DND-41 (cell line): ENCODE measurements around the gene LSMEM2.

Source experiments
- ATAC-seq: fragments of 200-7000 bp; cut with Tn5 transposase; 3 replicates; pipeline ENCODE4 v1.9.1; 2021; ENCODE audit warnings: low read depth; ENCODE audit not compliant: insufficient read depth
- DNase-seq: peaks from one replicate; pipeline ENCODE4 v3.0.0-alpha.2; 2020
- H2AFZ ChIP-seq: 2 replicates; pipeline ENCODE4 v1.6.0; 2012; ENCODE audit warnings: low read depth, low read length
- H3K27ac ChIP-seq: 2 replicates; pipeline ENCODE4 v1.5.1; 2012; ENCODE audit warnings: low read length, inconsistent platforms
- H3K27me3 ChIP-seq: fragments of 200-600 bp; sonication (generic); 2 replicates; pipeline ENCODE4 v1.6.0; 2012; ENCODE audit warnings: low read length, mild to moderate bottlenecking, inconsistent platforms; ENCODE audit not compliant: insufficient read depth, poor library complexity
- H3K36me3 ChIP-seq: 2 replicates; pipeline ENCODE4 v1.5.1; 2012; ENCODE audit warnings: low read length, inconsistent platforms; ENCODE audit not compliant: insufficient read depth
- H3K4me1 ChIP-seq: 2 replicates; pipeline ENCODE4 v1.5.1; 2012; ENCODE audit warnings: mild to moderate bottlenecking, low read length; ENCODE audit not compliant: insufficient read depth
- H3K4me2 ChIP-seq: 2 replicates; pipeline ENCODE4 v1.6.0; 2012; ENCODE audit warnings: mild to moderate bottlenecking, moderate library complexity, low read length, inconsistent platforms; ENCODE audit not compliant: insufficient read depth
- H3K4me3 ChIP-seq, 2 experiments: fragments of 200-600 bp in 1 of 2; shearing (Covaris generic) in 1 of 2; 2 replicates each; pipeline ENCODE4 v1.5.1; 2012 to 2016; ENCODE audit warnings: inconsistent platforms in 2 of 2, low read length in 2 of 2, mild to moderate bottlenecking in 2 of 2, low read depth in 1 of 2, moderate library complexity in 1 of 2
- H3K79me2 ChIP-seq: 2 replicates; pipeline ENCODE4 v1.6.0; 2012; ENCODE audit warnings: low read length, inconsistent platforms; ENCODE audit not compliant: insufficient read depth
- H3K9ac ChIP-seq: 2 replicates; pipeline ENCODE4 v1.6.0; 2012; ENCODE audit warnings: low read depth, mild to moderate bottlenecking, inconsistent platforms, low read length, moderate library complexity
- H3K9me3 ChIP-seq: 2 replicates; pipeline ENCODE4 v1.5.1; 2012; ENCODE audit warnings: low read length, moderate library complexity, mild to moderate bottlenecking, inconsistent platforms; ENCODE audit not compliant: insufficient read depth, severe bottlenecking
- H4K20me1 ChIP-seq: 2 replicates; pipeline ENCODE4 v1.6.0; 2012; ENCODE audit warnings: low read length; ENCODE audit not compliant: insufficient read depth
- EZH2 ChIP-seq: IDR thresholded peaks from 3 replicates; pipeline ENCODE4 v1.6.1; 2012; ENCODE audit warnings: borderline replicate concordance, low read depth, mild to moderate bottlenecking, moderate library complexity, low read length, inconsistent platforms; ENCODE audit not compliant: severe bottlenecking
- TF ChIP-seq, protein P1 (sequence below): IDR thresholded peaks from 2 replicates; pipeline ENCODE4 v1.5.1; 2012; ENCODE audit warnings: borderline replicate concordance, low read length, moderate library complexity, mild to moderate bottlenecking; ENCODE audit not compliant: poor library complexity, severe bottlenecking; ENCODE audit errors: extremely low read depth

The LSMEM2 gene

DNA sequence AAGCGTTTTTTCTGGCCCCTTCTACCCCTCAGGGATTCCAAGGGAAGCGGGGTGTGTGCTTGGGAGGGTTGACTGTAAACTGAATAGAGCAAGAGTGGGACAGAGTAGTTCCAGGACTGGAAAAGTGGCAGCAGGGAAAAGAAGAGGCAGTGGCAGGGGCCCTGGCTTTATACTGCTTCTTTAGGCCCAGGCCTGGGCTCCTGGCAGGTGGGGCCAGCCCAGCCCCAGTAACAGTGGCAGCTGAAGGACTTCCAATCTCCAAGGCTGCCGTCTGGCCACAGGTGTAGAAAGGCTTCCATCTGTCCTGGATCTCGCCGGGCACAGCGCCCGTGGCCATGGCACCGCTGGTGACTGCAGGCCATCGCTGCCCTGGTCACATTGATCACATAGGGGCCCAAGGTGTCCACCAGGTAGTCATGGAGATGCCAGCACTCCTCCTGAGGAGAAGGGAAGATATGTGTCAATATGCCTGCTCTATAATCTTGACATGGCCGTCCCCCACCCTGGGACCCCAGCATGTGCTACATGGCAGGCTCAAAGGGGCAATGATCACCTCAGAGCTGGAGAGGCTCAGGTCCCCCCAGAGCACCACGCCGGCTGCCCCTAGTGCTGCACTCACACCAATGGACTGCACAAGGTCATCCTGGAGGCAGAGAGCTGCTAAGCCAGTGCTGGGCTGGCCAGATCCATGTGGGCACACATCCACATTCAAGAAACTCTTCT is 14.4 kb downstream of the LSMEM2 start:
- H3K4me2 ChIP-seq: peak overlapping the region; percentile 95
- DNase-seq (no peak), ATAC-seq (no peak)
- peaks cover 31% of the 10 kb centered on the region for H3K36me3 ChIP-seq
- no peaks in the 10 kb centered on the region for H3K9me3 ChIP-seq
- peak overlapping the region; percentile 63 for H3K9ac ChIP-seq
- H2AFZ ChIP-seq: peak overlapping the region; percentile 97
- peaks cover 20% of the 10 kb centered on the region; the same call in 1 of the 2 replicates for H4K20me1 ChIP-seq
- H3K4me1 ChIP-seq: peaks cover 39% of the 10 kb centered on the region
- H3K27me3 ChIP-seq: no peaks in the 10 kb centered on the region
- no peak for TF ChIP-seq EZH2
- TF ChIP-seq, protein P1, sequence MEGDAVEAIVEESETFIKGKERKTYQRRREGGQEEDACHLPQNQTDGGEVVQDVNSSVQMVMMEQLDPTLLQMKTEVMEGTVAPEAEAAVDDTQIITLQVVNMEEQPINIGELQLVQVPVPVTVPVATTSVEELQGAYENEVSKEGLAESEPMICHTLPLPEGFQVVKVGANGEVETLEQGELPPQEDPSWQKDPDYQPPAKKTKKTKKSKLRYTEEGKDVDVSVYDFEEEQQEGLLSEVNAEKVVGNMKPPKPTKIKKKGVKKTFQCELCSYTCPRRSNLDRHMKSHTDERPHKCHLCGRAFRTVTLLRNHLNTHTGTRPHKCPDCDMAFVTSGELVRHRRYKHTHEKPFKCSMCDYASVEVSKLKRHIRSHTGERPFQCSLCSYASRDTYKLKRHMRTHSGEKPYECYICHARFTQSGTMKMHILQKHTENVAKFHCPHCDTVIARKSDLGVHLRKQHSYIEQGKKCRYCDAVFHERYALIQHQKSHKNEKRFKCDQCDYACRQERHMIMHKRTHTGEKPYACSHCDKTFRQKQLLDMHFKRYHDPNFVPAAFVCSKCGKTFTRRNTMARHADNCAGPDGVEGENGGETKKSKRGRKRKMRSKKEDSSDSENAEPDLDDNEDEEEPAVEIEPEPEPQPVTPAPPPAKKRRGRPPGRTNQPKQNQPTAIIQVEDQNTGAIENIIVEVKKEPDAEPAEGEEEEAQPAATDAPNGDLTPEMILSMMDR: no peak
- H3K27ac ChIP-seq: peak overlapping the region; percentile 74
- peaks cover 30% of the 10 kb centered on the region for H3K79me2 ChIP-seq
- H3K4me3 ChIP-seq: peak overlapping the region; percentile 21 to 98; a peak in 3 of 4 replicates

DNA sequence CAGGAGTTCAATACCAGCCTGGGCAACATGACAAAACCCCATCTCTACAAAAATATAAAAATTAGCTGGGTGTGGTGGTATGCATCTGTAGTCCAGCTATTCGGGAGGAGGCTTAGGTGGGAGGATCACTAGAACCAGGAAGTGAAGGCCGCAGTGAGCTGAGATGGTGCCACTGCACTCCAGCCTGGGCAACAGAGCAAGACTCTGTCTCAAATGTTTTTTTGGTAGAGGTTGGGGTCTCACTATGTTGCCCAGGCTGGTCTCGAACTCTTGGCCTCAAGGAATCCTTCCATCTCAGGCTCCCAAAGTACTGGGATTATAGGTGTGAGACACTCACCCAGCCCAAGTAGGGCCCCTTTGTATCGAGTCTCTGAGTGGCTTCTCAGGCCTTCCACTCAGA is 15.2 kb downstream of the LSMEM2 start:
- H3K36me3 ChIP-seq: peaks cover 23% of the 10 kb centered on the region
- H3K27me3 ChIP-seq: no peaks in the 10 kb centered on the region
- H4K20me1 ChIP-seq: peaks cover 16% of the 10 kb centered on the region; the same call in 1 of the 2 replicates
- H3K4me3 ChIP-seq: no peak overlapping the region
- no peaks in the 10 kb centered on the region for H3K9me3 ChIP-seq
- H3K79me2 ChIP-seq: peaks cover 35% of the 10 kb centered on the region
- no peak for ATAC-seq
- no peak overlapping the region for H3K4me2 ChIP-seq
- H3K27ac ChIP-seq: no peak overlapping the region
- peaks cover 48% of the 10 kb centered on the region for H3K4me1 ChIP-seq
- no peak overlapping the region for H3K9ac ChIP-seq
- TF ChIP-seq, protein P1: no peak
- TF ChIP-seq EZH2: no peak
- no peak for DNase-seq
- no peak overlapping the region for H2AFZ ChIP-seq

DNA sequence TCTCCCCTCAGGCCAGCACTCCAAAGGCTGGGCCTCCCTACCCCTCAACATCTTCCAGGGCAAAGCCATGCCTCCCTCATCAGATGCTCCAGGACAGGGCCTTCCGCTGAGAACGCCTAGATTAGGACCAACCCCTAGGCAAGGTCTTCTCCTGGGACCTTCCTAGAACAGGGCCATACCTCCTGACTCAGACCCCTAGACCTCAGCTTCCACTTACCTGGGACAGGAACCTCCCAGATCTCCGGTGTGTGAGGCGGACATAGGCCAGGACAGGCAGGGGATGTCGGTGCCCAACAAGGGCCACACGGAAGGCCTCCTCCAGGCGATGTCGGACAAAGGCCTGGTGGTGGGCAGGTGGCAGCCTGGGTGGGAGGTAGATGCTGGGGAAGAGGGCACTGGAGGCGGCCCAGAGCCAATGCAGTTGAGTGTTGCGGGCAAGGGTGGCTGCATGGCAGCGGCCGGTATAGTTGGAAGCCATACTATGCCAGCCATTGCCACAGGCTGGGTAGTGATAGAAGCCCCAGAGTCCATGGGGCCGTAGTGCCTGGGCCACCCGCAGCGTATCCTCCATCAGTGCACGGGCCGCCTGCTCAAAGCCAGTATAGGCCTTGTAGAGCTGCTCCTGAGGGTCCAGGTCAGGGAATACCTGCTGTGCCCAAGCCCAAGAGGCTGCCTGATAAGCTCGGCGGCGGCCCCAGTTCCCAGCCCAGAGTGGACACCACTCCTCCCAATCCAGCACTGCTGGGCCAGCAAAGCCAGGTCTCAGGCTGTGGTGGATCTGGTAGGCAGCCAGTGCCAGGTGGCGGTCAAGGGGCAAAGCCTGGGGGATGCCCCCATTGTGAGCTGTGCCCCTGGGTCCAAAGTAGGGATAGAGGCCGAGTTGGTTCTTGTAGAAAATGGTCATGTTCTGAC is 15.9 kb downstream of the LSMEM2 start:
- Histone ChIP-seq H3K4me1 (peaks cover 50% of the 10 kb centered on the region), H3K9me3 (no peaks in the 10 kb centered on the region), H3K4me3 (no peak overlapping the region), H3K36me3 (peaks cover 16% of the 10 kb centered on the region), H3K79me2 (peaks cover 32% of the 10 kb centered on the region), H3K4me2 (no peak overlapping the region), H2AFZ (no peak overlapping the region), H3K9ac (no peak overlapping the region), H4K20me1 (peaks cover 11% of the 10 kb centered on the region; the same call in 1 of the 2 replicates), H3K27ac (no peak overlapping the region), H3K27me3 (no peaks in the 10 kb centered on the region)
- ATAC-seq: no peak
- no peak for TF ChIP-seq EZH2
- TF ChIP-seq, protein P1: no peak
- DNase-seq: no peak
